HAP-1 (cell line): ENCODE measurements around the gene CPZ.
A peak's percentile ranks its signal among the peaks of the same experiment; 100 is the strongest.

ENCODE experiments used
- DNase-seq, 2 experiments: peaks; one replicate each; pipeline ENCODE4 v3.0.0-alpha.2; 2016 to 2020; ENCODE audit warnings: low spot score in 2 of 2
- H3K27me3 ChIP-seq: fragments of 250-450 bp; sonication (Bioruptor Pico); 2 replicates; pipeline ENCODE4 v1.5.1; 2020; ENCODE audit warnings: low read depth, mild to moderate bottlenecking, moderate library complexity
- H3K36me3 ChIP-seq: fragments of 250-450 bp; sonication (Bioruptor Pico); replicated peaks from 2 replicates; pipeline ENCODE4 v1.5.1; 2020; ENCODE audit warnings: mild to moderate bottlenecking
- H3K4me1 ChIP-seq: fragments of 250-450 bp; sonication (Bioruptor Pico); 2 replicates; pipeline ENCODE4 v1.5.1; 2020; ENCODE audit warnings: mild to moderate bottlenecking
- H3K4me3 ChIP-seq: fragments of 250-450 bp; sonication (Bioruptor Pico); 2 replicates; pipeline ENCODE4 v1.5.1; 2020; ENCODE audit warnings: mild to moderate bottlenecking, moderate library complexity
- H3K9me3 ChIP-seq: fragments of 250-450 bp; sonication (Bioruptor Pico); 2 replicates; pipeline ENCODE4 v1.5.1; 2020; ENCODE audit warnings: mild to moderate bottlenecking, moderate library complexity
- in situ Hi-C: fragments of 300-500 bp; cut with MboI; formaldehyde crosslinking; loops from 3 replicates; pipeline ENCODE4 v1.14.3; 2020; ENCODE audit warnings: low sequenced_read_pairs, inconsistent platforms, mixed read lengths

CPZ gene

DNA sequence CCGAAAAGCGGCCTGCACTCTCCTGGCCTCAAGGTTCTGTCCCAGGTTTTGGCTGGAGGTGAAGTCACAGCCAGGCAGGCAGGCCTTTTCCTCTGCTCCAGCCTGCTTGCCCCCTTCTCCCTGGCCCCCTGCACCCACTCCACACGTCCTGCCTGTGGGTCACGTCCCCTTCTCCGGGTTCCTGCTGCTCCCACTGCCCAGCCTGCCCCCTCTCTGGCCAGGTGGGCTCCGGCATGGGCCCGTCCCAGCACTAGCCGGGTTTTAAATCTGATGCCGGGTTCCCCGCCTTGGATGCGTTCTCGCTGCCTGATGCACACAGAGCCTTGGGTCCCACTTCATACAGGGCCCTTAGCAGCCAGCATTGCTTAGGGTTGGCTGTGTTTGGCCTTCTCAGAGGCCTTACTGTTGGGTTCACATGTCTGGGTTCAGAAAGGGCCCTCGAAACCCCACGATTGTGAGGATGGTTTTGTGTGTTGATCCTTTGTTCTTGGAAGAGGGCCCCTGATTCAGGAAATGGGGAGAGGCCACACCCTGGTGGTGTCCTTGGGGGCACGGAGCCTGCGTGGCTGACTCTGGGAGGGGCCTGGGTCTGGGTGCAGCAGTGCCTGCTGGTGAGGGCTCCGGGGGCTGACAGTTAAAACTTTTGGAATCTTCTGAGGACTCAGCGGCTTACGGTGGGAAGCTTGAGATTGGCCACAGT lies 6.0 kb downstream of the CPZ start:
- H3K4me1 ChIP-seq, result no peaks in the 10 kb centered on the region
- in situ Hi-C loops, result loop anchor here (10.0 to 25.0 kb wide), 2 partner anchors 124 to 361 kb away; no protein-coding TSS in a partner anchor
- DNase-seq, result no peak
- no peaks in the 10 kb centered on the region for H3K36me3 ChIP-seq
- H3K27me3 ChIP-seq, result peaks cover 59% of the 10 kb centered on the region
- no peaks in the 10 kb centered on the region for H3K9me3 ChIP-seq
- H3K4me3 ChIP-seq, result no peak overlapping the region

DNA sequence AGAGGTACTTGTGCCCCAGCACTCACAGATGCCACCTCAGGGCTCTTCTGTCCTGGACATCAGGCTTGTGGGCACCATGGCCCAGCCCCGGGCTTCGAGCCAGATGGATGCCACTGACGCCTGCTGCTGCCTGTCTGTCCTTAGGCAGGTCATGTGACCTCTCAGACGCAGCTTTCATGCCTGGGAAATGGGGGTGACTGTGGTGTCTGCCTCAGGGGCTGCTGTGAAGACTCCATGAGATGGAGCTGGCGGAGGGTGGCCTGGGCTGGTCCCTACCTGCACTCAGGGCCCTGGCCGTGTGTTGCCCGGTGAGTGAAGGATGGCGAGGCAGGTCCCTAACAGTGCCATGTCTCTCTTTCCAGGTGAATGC lies 6.5 kb downstream of the CPZ start:
- in situ Hi-C loops, result loop anchor here (10.0 to 25.0 kb wide), 2 partner anchors 124 to 362 kb away; no protein-coding TSS in a partner anchor
- DNase-seq, result no peak
- Histone ChIP-seq H3K36me3 (no peaks in the 10 kb centered on the region), H3K4me3 (no peak overlapping the region), H3K4me1 (no peaks in the 10 kb centered on the region), H3K9me3 (no peaks in the 10 kb centered on the region), H3K27me3 (peaks cover 58% of the 10 kb centered on the region)

DNA sequence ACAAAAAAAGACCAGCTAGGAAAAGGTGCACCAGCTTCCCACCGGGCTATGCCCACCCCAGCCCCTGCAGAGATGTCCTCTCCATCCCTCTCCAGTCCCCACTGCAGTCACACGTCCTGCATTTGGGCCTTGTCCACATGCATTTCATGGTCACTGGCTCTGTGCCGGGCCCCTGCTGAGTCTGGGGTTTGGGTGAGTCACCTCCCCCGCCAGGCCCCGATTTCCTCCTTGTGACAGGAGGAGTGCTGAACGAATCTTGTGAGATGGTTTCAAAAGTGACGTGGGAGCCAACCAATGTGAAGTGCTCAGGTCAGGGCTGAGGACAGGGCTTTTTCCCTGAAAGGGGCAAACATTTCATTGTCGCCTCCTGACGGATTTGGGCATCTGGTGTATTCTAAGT lies 7.1 kb downstream of the CPZ start:
- Histone ChIP-seq H3K36me3 (no peaks in the 10 kb centered on the region), H3K4me3 (no peak overlapping the region), H3K4me1 (no peaks in the 10 kb centered on the region), H3K9me3 (no peaks in the 10 kb centered on the region), H3K27me3 (peaks cover 57% of the 10 kb centered on the region)
- DNase-seq, result no peak
- in situ Hi-C loops, result loop anchor here (10.0 to 25.0 kb wide), 2 partner anchors 125 to 362 kb away; no protein-coding TSS in a partner anchor

DNA sequence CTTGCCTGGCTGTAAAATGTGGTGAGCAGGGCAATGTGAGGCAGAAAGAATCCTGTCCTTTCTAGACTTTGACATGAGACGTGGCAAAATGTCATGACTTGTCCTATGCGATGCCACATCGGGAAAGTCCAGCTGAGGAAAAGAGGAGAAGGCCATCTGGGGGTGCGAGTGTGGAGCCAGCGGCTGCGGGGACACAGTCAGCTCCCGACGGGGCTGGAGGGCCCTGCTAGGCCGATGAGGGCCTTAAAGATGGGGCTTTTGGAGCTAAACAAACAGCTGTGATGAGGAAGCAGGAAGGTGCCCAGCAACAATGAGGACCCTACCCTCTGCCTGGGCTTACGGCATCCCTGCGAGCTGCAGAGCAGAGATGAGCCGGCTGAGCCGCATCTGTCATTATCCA lies 7.7 kb downstream of the CPZ start:
- Histone ChIP-seq H3K9me3 (no peaks in the 10 kb centered on the region), H3K27me3 (peaks cover 57% of the 10 kb centered on the region), H3K4me1 (no peaks in the 10 kb centered on the region), H3K36me3 (no peaks in the 10 kb centered on the region), H3K4me3 (no peak overlapping the region)
- DNase-seq, result no peak
- in situ Hi-C loops, result no loop called here

DNA sequence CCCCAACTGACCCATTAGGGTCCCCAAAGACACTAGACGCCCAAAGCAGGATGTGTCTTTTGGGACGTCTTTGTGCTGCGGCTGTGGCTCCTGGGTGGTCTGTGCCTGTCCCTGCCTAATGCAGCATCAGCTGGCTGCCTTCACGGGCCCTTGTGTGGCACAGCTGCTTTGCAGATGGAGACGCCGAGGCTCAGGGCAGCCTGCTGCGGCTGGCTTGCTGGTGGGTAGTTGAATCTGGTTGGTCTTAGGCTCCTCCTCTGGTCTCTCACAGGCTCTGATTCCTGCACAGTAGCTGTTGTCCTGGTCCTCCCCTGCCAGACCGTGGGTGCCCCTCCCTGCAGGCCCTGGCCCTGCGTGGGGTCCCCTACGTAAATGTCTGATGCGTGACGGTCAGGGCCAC lies 8.1 kb downstream of the CPZ start:
- no peak for DNase-seq
- Histone ChIP-seq H3K9me3 (no peaks in the 10 kb centered on the region), H3K4me1 (no peaks in the 10 kb centered on the region), H3K36me3 (no peaks in the 10 kb centered on the region), H3K27me3 (peaks cover 57% of the 10 kb centered on the region), H3K4me3 (no peak overlapping the region)
- in situ Hi-C loops, result no loop called here

DNA sequence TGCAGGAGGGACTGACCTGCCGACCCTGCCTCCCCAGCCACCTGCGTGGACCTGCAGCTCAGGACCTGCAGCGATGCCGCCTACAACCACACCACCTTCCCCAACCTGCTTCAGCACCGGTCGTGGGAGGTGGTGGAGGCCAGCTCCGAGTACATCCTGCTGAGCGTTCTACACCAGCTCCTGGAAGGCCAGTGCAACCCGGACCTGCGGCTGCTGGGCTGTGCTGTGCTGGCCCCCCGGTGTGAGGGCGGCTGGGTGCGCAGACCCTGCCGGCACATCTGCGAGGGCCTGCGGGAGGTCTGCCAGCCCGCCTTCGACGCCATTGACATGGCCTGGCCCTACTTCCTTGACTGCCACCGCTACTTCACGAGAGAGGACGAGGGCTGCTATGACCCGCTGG lies 8.5 kb downstream of the CPZ start:
- Histone ChIP-seq H3K4me3 (no peak overlapping the region), H3K4me1 (no peaks in the 10 kb centered on the region), H3K9me3 (no peaks in the 10 kb centered on the region), H3K36me3 (no peaks in the 10 kb centered on the region), H3K27me3 (peaks cover 57% of the 10 kb centered on the region)
- no peak for DNase-seq
- in situ Hi-C loops, result no loop called here

DNA sequence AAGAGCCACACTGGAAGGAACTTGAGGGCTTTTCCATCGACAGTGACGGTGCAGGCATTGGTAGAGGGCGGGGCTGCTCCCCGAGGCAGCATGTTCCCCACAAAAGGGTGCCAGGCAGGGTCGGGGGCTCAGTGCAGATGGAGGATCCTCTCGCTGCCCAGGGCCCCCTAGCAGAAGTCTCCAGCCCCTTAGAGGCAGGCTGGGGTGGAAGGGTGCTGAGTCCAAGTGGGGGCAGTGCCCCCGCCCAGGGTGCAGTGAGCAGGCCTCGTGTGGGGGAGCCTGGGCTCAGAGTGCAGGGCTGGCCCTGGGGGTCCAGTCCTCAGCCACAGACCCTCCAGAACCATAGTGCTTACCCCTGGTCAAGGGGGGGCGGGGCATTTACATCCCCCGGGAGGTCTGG lies 9.0 kb downstream of the CPZ start:
- H3K27me3 ChIP-seq, result peaks cover 57% of the 10 kb centered on the region
- H3K36me3 ChIP-seq, result no peaks in the 10 kb centered on the region
- H3K4me1 ChIP-seq, result no peaks in the 10 kb centered on the region
- in situ Hi-C loops, result no loop called here
- no peaks in the 10 kb centered on the region for H3K9me3 ChIP-seq
- no peak overlapping the region for H3K4me3 ChIP-seq
- no peak for DNase-seq

DNA sequence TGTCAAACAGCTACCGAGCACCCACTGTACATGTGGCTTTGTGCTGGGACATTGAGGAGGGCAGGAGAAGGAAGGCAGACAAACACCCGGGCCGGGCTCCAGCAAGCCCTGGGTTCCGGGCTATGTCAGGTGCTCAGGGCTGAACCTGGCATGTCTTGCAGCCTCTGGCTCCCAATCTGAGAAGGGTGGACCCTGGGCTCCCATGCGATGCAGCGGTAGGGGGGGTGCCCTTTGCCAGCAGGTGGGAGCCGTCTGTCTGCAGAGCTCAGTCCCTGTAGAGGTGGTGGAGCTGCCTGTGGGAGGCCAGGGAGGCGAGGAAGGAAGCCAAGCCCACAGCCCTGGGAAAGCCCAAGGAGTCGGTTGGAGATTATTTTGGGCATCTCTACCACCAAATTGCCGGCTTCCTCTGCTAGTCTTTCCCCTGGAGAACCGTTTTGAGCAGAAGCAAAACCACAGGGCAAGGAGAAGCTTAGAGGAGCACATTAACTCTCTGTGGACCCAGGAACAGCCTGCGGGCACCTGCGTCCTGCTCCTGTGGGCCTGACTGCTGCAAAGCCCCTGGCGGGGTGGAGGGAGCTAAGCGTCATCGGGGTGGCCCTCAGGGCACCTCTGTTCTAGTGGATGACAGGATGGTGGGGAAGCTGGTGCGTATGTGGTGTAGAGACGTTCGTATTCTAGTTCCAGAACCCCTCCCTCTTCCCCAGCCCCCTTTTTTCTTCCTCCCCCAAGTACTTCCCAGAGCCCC lies 10.3 kb downstream of the CPZ start:
- DNase-seq, result no peak
- Histone ChIP-seq H3K27me3 (peaks cover 56% of the 10 kb centered on the region), H3K4me3 (no peak overlapping the region), H3K36me3 (no peaks in the 10 kb centered on the region), H3K4me1 (no peaks in the 10 kb centered on the region), H3K9me3 (no peaks in the 10 kb centered on the region)
- in situ Hi-C loops, result no loop called here

DNA sequence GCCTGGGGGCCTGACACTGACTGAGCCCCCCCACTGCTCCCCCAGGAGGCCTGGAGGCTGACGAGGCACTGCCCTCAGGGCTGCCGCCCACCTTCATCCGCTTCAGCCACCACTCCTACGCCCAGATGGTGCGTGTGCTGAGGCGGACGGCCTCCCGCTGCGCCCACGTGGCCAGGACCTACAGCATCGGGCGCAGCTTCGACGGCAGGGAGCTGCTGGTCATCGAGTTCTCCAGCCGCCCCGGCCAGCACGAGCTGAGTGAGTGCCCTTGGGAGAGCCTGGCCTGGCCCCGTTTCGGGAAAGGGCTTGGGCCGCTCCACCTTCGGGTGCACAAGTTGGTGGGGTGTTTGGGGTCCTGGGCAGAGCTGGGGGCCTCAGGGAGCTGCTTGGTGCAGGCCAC lies 11.4 kb downstream of the CPZ start:
- in situ Hi-C loops, result no loop called here
- Histone ChIP-seq H3K27me3 (peaks cover 53% of the 10 kb centered on the region), H3K4me1 (no peaks in the 10 kb centered on the region)

DNA sequence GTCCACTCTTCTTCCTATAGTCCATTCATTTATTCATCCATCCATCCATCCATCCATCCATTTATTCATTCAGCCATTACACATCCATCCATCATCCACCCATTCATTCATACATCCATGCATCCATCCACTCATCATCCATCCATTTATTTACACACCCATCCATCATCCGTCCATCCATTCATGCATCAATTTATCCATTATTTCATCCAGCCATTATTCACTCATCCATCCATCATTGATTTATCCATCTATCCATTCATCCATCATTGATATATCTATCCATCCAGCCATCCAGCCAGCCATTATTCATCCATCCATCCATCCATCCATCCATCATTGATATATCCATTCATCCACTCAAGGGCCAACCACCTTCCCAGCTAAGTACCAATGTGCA lies 12.7 kb downstream of the CPZ start:
- no peaks in the 10 kb centered on the region for H3K36me3 ChIP-seq
- H3K4me3 ChIP-seq, result no peak overlapping the region
- H3K4me1 ChIP-seq, result no peaks in the 10 kb centered on the region
- no peaks in the 10 kb centered on the region for H3K9me3 ChIP-seq
- in situ Hi-C loops, result no loop called here
- H3K27me3 ChIP-seq, result peaks cover 47% of the 10 kb centered on the region
- DNase-seq, result no peak

More for the DNA sequence above, 11.4 kb downstream of the CPZ start:
- Histone ChIP-seq H3K36me3 (no peaks in the 10 kb centered on the region), H3K4me3 (no peak overlapping the region), H3K9me3 (no peaks in the 10 kb centered on the region)
- DNase-seq, result no peak

DNA sequence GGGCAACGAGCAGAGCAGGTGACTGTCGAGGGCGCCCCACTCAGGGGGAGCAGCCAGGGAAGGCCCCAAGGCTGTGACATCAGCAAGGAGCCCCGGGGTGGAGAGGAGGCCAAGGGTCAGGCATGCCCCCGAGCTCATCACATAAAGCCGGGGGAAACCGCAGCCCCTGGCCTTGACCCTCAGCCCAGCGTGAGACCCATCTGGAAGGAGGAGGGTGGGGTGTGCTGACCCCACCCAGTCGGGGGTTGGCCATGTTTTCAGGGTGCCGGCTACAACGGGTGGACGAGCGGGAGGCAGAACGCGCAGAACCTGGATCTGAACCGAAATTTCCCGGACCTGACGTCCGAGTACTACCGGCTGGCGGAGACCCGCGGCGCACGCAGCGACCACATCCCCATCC lies 13.9 kb downstream of the CPZ start:
- in situ Hi-C loops, result no loop called here
- peaks cover 35% of the 10 kb centered on the region for H3K27me3 ChIP-seq
- H3K4me3 ChIP-seq, result no peak overlapping the region
- no peaks in the 10 kb centered on the region for H3K9me3 ChIP-seq
- no peaks in the 10 kb centered on the region for H3K4me1 ChIP-seq
- no peak for DNase-seq
- no peaks in the 10 kb centered on the region for H3K36me3 ChIP-seq

DNA sequence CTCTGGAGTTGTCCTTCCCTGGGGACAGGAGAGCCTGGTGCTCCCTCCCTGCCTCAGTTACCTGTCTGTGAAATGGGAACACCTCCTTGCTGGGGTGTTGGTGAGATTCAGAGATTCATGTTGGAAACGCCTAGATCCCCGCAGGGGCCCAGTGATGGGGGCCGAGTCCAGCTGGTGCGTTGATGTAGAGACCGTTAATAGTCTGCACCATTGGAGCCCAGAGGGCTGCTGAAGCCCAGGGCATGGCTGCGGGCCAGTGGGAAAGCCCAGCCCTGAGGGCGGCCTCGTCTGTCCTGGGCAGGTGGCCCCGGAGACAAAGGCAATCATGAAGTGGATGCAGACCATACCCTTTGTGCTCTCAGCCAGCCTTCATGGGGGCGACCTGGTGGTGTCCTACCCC lies 14.4 kb downstream of the CPZ start:
- no peak for DNase-seq
- in situ Hi-C loops, result no loop called here
- Histone ChIP-seq H3K9me3 (no peaks in the 10 kb centered on the region), H3K4me3 (no peak overlapping the region), H3K4me1 (no peaks in the 10 kb centered on the region), H3K36me3 (no peaks in the 10 kb centered on the region), H3K27me3 (peaks cover 30% of the 10 kb centered on the region)

DNA sequence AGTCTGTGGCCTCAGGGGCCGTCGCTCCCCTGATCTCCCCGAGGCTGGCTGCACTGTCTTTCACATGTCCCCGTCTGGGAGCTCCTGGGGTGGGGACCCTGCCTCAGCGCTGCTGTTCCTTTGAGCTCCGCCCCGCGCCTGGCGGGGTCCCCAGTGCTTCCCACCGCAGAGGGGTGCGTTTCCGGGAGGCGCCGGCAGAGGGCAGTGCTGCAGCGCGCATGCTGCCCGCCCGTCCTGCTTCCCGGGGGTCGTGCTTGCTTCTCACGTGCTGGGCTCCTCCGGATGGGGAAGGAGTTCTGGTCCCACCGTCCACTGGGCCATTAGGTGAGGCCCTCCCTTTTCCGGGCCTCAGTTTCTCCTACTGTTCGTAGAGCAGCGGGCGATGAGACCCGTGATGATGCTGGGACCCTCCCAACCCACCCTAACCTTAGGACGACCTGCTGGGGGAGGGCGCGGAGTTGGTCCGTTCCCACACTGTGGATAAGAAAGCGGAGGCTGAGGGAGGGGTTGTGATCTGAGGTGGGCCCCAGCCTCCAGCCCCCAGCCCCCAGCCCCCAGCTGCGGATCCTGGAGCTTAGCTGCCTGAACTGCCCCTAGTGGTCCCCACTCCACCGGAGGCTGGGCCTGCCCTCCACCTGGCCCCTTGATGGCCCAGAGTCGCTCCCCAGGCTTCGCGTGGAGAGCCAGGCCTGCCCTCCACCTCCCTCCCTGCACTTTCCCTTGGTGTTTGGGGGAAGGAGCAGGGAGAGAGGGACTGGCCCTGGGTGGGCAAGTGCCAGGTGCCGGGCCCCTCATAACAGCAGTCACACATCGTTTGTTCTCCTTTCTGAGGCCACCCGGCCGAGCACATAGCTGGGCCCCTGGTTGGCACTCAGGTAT lies 15.3 kb downstream of the CPZ start:
- no peaks in the 10 kb centered on the region for H3K9me3 ChIP-seq
- peak in 1 of 2 experiments; percentile 86 for DNase-seq
- no peak overlapping the region for H3K4me3 ChIP-seq
- in situ Hi-C loops, result no loop called here
- peaks cover 22% of the 10 kb centered on the region for H3K27me3 ChIP-seq
- no peaks in the 10 kb centered on the region for H3K4me1 ChIP-seq
- H3K36me3 ChIP-seq, result no peaks in the 10 kb centered on the region
